ENCODE data around the gene TUSC2.

DNA sequence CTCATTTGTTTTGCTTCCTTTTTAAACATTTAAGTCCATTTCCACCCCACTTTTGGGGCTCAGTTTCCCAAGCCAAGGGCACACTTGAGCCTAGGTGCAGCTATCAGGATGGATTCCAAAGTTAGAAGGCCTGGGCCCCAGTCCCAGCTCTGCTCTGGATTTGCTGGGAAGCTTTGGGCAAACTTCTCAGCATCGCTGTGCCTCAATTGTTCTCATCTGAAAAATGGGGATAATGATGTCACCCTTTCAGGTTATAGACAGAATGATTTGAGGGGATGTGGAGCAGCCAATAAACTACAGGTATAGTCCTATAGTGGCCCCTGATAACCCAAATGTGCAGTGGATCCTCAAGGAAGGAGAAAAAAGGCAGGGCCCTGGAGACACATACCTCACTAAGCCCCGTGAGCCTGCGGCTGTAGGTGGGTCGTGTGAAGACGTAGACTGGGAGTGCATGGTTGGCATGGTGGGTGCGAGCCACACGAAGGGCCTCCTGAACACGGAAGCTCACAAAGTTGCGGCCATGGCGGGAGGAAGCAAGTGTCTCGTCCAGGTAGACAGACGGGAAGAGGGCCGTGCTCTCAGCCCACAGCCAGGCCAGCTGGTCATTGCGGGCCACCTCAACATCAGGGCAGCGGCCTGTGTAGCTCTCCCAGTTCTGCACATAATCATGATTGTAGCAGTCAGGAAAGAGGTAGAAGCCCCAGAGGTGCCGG lies 8.7 kb downstream of the TUSC2 start:
- TF ChIP-seq EGR1 (IDR thresholded peaks at IDR 0.05; ENCODE audit: low read depth) (no peak), CEBPB (IDR thresholded peaks at IDR 0.05; ENCODE audit: low read depth) (no peak), EZH2phosphoT487 (IDR thresholded peaks at IDR 0.05; ENCODE audit: borderline replicate concordance) (no peak), EZH2 (IDR thresholded peaks at IDR 0.05) (no peak), SRF (IDR thresholded peaks at IDR 0.05; ENCODE audit: low read depth) (no peak), POLR2AphosphoS5 (IDR thresholded peaks at IDR 0.05; ENCODE audit: low read depth, low read length) (no peak), POLR2A (IDR thresholded peaks at IDR 0.05; ENCODE audit: borderline replicate concordance, extremely low read depth, insufficient read depth, insufficient read length) (no peak)
- TF ChIP-seq, protein P1, sequence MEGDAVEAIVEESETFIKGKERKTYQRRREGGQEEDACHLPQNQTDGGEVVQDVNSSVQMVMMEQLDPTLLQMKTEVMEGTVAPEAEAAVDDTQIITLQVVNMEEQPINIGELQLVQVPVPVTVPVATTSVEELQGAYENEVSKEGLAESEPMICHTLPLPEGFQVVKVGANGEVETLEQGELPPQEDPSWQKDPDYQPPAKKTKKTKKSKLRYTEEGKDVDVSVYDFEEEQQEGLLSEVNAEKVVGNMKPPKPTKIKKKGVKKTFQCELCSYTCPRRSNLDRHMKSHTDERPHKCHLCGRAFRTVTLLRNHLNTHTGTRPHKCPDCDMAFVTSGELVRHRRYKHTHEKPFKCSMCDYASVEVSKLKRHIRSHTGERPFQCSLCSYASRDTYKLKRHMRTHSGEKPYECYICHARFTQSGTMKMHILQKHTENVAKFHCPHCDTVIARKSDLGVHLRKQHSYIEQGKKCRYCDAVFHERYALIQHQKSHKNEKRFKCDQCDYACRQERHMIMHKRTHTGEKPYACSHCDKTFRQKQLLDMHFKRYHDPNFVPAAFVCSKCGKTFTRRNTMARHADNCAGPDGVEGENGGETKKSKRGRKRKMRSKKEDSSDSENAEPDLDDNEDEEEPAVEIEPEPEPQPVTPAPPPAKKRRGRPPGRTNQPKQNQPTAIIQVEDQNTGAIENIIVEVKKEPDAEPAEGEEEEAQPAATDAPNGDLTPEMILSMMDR (IDR thresholded peaks at IDR 0.05 in 2 of 3, conservative IDR thresholded peaks at IDR 0.05 in 1 of 3; ENCODE audit: borderline replicate concordance in 1 of 3, insufficient read depth in 1 of 3, low read depth in 2 of 3, low read length in 2 of 3): no peak
